ENCODE results near the gene CALML3.

The CALML3 gene

DNA sequence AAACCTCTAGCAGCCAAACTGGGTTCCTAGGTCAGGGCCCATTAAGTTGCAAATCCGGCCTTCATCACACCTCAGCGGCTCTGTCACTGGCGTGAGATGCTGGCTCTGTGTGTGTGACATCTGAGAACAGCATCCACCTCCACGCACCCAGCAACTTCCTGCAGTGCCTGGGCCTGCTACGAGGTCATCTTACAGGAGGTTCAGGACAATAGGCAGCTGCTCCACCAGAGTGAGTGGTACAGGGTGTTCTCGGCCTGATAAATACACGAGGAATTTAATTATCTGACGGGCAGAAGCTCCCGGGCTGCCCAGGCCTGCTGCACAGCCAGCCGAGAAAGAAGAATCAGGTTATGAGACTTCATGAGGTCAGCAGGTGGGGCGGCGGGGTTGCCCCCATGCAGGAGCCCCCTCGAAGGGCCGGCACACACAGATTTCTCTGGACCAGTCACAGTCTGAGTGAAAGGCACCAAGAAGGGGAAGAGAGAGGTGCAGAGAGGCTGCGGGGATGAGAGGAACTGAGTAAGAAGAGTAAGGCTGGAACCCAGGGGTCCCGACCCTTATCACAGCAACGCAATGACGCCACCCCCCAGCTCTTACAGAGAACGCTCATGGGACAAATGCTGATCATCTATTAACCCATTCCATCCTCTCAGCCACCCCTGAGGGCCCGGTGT, 49.3 kb downstream of the CALML3 start:
- no peak for DNase-seq

DNA sequence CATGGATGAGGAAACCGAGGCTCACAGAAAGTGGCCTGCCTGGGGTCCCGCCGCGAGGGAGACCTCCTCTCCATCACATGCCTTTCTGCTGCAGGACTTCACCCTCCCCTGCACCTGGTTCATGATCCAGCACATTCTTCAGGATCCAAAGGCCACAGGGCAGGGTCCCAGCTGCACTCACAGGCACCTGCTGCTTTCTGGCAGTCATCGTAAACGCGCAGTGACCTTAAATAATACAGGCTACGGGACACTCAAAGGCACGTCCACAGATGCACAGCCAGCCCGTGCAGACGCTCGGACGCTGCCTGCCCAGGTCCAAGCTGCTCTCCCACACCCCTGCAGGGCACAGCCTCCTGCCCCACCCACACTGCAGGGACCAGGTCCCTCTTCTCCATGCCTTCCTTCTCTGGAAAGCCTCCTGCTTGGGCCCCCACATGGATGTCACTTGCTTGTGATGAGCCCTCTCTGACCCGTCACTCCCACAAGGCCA, 49.9 kb downstream of the CALML3 start:
- no peak for DNase-seq

DNA sequence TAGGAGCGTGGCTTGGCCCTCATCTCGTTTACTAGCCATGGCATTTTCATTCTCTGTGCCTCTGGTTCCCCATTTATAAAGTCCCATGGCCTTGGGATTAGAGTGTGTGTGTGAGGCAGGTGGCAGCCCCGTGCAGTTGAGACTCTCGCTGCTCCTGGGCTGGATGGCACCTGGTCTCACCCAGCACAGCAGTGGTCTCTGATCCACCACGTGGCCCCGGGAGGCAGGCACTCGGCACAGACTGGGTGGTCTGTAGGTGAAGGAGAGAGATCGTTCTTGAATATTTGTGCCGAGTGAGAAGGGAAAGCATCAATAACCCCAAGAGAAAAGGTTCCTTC, 50.4 kb downstream of the CALML3 start:
- DNase-seq = no peak

DNA sequence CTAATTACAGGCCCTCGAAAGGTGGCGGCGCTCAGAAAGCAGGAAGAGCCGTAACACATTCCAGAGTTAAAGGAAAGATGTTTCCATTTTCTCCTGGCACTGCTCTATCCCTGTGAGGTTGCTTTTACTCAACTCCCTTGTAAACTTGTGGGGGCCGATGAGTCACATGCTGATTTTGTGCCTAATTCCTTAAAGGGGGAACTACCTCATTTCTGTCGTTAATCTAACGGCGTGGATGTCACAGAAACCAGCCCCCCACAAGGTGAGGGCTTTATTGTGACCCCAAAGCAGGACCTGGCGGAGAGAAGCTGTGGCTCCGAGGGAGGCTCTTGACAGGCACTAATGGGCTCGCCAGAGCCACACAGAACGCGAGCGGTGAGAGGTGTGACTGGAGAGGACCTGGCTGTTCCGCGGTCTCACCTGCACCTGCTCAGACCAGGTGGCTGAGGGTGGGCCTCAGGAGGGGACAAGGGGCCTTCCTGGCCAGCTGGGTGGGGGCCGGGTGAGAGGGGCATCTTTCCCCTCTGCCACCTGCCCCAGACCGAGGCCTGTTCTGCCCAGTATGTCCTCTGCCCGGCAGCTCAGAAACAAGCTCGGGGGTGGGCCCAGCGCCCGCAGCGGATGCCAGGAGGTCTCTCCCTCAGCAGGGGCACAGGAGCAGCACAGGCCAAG, 50.9 kb downstream of the CALML3 start:
- no peak for DNase-seq

DNA sequence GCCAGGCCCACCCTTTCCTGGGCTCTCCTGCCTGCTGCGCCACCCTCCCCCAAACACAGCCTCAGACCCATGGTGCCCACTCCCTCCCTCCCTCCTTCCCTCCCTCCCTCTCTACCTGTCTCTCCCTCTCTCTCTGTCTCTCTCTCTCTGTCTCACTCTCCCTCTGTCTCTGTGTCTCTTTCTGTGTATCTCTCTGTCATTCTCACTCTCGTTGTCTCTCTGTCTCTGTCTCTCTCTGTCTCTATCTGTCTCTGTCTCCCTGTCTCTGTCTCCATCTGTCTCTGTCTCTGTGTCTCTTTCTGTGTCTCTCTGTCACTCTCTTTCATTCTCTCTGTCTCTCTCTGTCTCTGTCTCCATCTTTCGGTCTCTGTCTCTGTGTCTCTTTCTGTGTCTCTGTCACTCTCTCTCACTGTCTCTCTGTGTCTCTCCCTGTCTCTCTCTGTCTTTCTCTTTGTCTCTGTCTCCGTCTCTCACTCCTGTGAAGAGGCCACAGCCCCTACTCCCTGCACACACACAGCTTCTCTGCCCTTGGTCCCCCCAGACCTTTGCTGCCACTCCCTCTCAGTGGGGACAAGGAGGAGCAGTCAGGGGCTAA, 51.5 kb downstream of the CALML3 start:
- no peak for DNase-seq
